NCI-H526 treated with DMSO at 0.1 percent for 48 hours (cell line): ENCODE data around the gene AK9.

ENCODE experiments used
- DNase-seq: peaks from one replicate; lab custom pipeline; 2025; lab: John Stamatoyannopoulos, UW

AK9 gene

DNA sequence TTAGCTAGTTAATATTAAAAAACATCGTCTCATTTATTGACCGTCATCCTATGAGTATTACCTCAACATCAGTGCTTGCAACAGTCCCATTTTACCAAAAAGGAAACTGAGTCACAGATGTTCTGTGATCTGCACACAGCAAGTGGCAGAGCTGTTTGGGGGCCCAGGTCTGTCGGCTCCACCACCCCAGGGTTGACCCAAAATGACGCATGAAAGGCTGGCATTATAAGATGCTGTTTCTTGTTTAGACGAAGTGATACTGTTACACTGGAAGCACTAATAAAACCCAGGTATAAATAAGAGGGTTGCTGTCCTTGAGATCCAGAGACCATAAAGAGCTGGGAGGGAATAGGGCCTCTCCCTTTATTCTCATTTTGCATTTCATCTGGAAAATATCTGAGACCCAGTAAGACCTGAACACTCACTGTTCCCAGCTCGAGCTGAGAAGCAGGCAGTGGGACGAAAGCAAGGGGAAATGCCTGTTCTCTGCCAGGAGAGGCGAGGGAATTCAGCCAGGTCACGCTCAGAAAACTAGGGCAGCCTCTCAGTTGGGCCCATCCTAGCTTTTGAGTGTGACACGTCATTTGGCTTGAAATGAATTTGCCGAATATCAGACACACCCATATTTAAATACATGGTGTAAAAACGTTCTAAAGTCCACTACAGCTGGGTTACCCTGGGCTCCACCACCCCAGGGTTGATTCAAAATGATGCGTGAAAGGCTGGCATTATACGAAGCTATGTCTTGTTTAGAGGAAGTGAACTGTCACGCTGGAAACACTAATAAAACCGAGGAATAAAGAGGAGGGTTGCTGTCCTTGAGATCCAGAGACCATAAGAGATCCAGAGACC is 234.1 kb downstream of the AK9 start:
- DNase-seq = no peak

DNA sequence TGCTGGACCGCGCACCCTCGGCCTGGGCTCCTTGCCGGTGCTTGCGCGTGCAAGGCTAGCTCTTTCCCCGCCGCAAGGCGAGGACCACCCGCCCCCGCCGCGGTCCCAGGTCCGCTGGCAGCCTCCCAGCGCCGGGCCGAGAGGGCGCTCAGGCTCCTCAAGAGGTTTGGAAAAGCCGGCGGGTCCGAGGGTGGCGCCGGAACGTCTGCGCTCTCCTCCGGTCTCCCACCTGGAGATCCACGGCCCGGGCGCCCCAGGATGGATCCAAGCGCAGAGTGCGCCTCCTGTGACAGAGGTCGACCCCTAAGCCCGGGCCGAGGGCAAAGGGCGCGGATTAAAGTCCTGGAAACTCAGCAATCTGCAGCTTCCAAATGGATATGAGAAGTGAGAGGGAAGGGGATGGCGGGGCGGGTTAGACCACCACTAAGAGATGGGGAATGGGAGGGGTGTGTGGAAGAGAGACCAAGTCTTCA is 234.9 kb downstream of the AK9 start:
- no peak for DNase-seq

DNA sequence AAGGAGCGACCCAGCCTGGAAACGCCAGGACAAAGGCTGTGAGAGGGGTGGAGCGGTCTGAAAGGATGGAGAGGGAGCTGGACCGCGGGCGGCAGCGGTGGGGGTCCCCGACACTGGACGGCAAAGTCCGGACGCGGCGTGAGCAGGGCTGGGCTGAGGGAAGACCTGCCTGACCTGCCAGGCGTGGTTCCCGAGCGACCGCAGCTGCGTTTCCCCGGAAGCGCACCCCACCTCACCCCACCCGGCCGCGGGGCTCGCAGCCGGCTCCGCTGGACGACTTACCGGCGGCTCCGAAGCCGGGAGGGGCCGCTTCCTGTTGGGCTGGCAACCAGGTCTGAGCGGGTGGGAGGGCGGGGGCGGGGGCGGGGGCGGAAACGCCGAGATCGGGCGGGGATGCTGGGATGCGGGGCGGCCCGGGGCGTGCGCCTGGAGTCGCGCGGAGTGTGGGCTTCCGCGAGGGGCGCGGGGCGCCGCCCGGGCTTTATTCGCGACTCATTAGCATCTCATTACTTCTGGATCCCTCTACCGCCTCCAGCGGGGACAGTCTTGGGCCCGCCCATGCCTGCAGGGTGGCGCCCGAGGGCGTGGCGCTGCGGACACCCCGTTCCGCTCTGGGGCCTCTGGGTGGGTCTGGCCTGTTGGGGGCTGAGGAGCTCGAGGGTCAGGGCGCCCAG is 235.4 kb downstream of the AK9 start, which contains the start of gene MICAL1:
MICAL1 (minus strand) TSS at position 336 of the 674 bp plus-strand sequence. CDS start 1,576 bp downstream, outside the sequence.
- DNase-seq = no peak

DNA sequence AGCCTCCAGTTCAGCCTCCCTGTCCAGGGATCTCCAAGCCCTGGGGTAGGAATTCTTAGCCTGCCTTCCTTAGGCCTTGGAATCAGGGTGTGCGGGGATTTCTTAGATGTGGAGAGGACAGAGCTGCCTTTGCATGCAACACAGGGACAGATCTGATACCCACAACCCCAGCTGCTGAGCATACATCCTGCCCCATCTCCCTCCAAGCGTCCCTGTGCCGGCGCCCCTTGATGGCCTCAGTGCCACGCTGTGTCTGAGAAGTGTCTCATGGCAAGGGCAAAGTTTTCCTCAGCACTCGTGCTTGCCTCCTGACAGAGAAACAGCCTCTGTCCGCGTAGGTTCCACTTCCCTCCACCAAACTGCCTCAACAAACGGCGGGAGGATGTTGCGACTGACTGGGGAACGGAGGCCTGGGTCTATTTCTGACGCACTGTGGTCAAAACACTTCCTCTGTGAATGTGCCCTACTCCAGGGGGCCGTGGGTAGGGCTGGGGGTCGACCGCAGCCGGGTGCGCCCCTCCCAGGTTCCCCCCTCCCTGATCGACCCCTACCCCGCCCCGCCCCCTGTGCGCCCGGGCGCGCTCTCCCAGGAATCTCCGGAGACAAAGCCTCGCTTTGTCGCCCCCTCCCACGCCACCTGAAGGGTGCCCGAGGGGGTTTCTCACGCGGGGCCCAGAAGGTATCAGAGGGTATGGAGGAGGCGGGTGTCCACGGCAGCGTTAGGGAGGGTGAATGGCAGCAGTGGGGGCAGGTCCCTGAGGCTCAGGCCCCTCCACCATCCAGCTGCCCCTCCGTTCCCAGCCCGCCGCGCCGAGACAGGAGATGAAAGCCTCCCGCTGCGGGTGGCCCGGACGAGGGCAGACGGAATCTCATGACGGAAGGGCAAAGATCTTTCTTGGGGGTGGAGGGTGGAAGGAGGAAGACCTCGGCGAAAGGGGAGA is 236.2 kb downstream of the AK9 start:
- DNase-seq = no peak

GRCh38 chr6:109453594-109454495 is 237.2 kb downstream of the AK9 start:
- no peak for DNase-seq

DNA sequence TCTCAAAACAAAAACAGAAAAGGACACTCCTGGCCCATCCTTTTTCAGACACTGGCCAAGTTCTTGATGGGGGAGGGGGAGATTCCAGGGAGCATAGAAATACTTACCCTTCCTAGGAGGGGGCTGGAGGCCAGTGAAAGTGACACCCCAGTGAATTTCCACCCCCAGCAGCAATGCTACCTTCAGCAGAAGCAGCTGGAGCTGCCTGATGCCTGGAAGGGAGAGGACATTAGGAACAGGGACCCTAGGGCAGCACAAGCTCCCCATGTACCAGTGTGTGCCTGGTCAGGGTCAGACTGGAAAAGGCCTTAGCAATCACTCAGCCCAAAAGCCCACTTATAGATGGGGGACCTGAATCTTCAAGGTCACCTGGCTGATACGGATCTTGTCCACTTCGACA is 237.8 kb downstream of the AK9 start:
- DNase-seq = no peak

DNA sequence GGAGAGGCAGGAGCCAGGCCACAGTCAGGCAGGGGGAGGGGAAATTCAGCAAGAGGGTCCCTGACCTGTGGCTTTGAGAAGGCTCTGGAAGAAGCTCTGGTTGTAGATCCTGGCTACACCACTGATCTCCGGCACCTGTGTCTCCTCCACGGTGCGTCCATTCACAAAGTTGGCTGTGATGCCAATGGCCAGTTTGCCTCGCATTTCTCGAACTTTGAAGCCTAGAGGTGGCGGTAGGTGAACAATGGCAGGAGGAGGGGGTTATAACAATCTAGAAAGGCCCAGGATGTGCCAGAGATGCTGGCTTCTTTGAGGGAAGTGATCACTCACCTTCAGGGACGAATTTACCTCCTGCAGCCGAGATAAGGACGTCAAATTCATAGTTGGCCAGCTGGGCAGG is 238.8 kb downstream of the AK9 start:
- DNase-seq = no peak

- no peak for DNase-seq
Observed at GRCh38 chr6:109451376-109451775, 239.6 kb downstream of the AK9 start.

DNA sequence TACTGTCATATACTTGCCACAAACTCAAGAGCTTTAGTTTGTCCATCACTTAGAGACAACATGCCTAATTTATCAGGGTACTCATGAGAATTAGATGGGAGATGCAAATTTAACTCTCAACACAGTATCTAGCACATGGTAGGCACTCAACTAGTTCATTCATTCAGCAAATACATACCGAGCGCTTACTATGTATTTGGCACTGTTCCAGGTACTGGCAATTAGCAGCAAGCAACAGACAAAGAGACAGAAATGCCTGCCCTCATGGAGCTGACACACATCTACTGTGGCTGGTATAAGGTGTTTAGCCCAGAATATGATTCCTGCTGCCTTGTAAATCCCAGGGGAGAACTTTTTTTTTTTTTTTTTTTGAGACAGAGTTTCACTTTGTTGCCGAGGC is 240.2 kb downstream of the AK9 start:
- no peak for DNase-seq

DNA sequence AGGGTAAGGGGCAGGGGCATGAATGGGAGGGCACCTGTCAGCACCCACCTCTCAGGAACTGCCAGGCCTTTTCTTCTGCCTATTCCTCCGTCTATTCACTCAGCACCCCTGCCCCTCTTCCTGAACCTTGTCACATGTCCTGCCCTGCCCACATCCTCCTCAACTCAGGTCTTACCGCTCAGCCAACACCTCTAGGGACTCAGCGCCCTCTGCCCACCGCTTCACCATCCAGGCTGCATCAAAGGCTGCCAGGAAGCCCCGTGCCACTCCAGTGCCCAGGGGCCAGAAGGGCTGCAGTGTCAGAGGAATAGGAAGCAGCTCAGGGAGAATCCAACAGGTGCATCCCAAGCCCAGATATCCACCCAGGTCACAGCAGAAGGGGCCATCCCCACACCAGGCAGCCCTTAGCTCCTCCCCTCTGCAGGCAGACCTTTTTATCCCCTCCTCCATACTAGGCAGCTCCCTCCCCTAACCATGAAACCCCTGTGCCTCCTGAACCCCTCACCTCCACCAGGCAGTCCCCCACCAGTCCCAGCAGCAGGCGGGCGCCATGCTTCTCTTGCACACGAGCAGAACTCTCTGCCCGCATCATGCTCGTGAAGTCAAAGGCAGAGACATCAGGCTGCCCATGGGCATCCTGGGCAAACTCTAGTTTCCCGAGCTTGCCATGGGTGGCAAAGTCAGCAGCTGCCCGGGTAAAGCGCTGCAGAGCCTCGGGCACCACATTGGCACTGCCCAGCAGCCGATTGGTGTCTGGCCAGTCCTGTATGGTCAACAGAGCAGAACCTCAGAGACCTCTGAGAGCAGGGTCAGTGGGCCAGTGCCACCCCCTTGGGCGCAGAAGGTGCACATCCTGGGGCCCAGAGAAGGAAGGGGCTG is 241.0 kb downstream of the AK9 start:
- no peak for DNase-seq

GRCh38 chr6:109449064-109449794 is 241.8 kb downstream of the AK9 start:
- no peak for DNase-seq

GRCh38 chr6:109448615-109449014 is 242.4 kb downstream of the AK9 start:
- DNase-seq = no peak

GRCh38 chr6:109447878-109448555 is 243.0 kb downstream of the AK9 start:
- DNase-seq = no peak

DNA sequence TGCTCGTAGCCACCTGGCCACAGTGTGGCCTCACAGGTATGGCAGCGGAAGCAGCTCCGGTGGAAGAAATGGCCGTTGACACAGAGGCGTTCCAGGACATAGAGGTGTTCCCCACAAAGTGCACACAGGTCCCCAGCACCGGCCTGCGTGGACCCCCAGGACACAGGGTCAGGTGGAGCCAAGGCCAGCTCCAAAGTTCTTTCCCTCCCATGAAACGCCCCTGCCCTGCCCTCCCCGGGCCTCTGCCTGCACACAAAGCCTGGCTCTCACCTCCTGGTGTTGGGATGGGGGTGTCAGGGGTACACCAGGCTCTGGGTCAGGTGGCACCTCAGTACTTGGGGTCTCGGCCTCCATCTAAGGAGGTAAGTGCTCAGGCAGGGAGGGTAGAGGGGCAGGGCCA is 243.9 kb downstream of the AK9 start:
- no peak for DNase-seq

- no peak for DNase-seq
Observed at GRCh38 chr6:109446541-109446940, 244.5 kb downstream of the AK9 start.

DNA sequence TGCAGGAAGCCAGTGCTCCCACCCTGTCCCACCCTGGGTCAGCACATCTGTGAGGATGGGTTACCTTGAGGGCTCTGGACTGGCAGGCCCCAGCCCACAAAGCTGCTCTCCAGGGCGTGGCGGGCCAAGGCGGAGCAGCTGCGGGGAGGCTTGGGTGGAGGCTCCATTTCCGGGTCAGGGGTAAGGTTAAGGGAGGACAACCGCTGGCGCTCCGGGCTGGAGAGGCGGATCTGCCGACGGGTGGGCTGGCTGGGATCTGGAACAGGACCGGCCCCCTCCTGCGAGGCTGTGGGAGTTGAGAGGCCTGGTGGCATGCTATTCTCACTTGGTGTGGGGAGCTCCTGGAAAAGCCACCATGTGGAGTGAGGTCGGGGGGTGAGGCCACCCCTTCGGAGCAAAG is 244.9 kb downstream of the AK9 start:
- no peak for DNase-seq

DNA sequence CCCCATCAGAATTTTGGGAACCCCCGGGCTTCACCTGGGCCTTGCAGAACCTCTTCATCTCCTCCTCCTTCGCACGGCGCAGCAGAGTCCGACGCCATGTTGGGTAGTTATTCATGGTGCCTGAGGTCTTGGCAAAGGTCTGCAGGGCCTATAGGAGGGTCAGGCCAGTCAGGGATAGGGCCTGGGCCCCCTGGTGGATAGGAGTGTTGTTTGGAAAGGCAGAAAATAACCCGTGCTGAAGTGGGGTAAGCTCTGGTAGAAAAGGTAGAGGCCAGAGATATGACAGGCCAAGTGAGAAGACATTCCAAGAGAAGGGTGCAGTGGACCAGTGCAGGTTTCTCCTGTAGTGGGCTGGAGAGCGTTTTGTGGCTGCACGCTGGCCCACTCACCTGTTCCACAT is 245.6 kb downstream of the AK9 start:
- no peak for DNase-seq

GRCh38 chr6:109443425-109443950 is 247.5 kb downstream of the AK9 start:
- no peak for DNase-seq
